Measurements from ENCODE around the gene METTL25.

METTL25 gene

DNA sequence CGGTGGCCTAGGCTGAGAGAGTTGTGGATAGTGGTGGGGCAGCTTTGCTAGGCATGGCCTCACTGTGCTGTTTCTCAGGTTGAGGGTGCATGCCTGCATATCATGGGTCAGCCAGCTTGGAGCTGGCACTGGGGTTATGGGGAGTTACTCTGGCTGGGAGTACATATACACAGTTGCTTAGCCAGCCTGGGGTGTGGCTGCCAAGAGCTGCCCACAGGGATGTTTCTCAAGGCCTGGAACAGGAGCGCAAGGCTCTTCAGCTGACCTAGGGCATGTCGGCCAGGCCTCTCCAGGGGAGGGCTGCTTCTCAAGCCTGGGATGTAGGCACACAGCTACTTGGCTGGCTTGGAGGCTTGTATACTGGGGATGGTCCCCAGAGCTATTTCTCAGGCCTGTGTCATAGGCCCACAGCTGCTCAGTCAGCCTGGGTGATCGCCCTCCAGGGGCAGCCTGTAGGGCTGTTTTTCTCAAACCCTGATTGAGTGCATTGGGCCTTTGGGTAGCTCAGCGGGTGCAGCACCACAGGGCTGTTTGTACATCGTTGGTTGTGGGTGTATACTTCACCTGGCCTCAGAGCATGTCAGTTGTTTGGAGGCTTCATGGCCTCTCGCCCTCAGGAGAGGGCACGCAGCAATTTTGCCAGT is 114.9 kb downstream of the METTL25 start:
- DNase-seq, result no peak

DNA sequence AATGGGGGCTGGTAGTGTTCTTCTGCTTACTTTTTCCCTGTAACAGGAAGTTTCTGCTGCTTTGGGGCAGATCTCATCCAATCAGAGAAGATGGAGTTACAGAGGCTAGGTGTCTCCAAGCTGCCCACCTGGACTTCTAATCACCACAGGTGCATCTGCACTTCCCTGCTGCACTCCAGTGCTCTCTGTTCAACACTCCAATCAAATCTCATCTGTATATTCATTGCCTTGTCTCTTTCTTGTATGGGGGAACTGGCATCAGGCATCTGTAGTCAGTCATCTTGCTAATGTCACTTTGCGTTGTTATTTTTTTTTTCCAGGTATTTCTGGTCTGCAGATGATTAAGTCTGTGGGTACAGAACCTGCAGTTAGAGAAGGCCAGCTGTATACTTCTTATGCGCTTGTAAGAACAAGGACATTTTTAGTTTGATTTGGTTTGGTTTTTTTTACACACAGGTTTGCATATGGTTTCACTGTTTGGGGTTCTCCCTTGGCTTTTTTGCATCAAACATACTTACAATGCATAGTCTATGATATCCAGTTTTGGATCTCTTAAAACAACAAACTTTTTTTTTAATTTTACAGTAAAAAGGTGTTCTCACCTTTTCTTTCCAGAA is 116.0 kb downstream of the METTL25 start:
- no peak for DNase-seq

DNA sequence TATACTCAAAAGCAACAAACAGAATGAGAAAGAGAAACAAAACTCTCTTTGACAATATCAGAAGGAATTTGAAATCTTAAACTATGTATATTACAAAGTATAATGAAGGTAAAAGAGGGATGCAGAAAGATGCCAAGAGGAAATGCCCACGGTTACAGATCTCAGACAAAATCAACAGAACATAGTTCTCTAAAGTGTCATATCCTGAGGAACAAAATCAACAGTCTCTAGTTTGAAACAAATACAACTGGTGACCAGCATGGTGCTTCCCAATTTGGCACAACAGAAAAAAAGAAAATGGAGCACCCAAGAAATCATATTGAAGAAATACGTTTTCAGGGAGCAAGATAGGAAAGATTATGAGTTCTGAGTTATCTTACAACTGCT is 116.5 kb downstream of the METTL25 start:
- DNase-seq, result no peak

DNA sequence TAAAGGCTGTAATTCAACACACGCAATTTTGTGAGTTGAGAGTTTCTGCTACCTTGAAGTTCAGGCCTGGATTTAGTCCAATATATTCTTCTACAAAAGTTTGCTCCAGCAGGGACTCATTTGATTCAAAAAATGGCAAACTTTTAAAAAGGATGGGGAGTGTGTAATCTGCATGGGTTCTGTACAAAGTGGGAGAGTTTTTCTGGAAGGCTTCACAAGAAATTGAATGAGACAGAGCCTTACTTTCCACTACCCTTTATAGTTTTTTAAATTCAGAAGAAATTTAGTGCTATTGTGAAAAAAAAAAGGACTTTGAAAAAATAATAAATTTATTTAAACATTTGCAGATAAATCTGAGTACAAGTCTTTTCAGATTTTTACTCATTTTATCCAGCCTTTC is 116.9 kb downstream of the METTL25 start:
- no peak for DNase-seq

DNA sequence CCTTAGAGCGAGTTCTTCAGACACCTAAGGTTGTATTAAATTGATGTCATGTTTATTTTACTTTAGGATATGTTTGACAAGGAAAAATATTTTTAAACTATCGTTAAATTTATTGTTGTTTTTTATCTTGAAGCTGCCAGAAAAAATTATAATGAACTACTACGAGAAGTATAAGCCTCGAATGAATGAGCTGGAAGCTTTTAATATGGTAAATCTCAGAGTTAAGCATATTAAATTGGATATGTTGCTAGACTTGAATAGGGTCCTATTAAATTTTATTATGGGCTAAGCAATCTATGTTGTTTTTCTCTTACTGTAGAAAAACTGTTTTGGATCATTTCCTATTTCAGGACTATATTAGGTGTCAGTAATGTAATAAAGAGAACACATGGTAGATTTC is 118.2 kb downstream of the METTL25 start:
- DNase-seq, result no peak

DNA sequence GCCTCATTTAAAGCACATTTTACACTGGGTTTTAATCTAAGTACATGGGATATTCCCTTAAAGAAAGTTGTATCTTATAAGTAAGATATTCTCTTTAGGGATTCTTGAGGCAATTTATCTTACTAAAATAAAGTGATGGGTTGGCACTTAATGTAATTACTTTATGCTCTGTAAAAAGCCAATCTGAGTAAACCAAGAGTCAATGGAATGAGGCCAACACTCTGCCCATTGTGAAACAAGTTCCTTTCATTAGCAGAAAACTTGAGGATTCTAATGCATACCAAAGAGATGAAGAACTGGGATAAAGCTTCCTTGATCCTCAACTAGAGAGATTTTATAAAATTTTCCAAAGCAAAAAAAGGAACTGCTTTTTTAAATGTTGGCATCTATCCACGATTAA is 121.2 kb downstream of the METTL25 start:
- DNase-seq, result no peak

DNA sequence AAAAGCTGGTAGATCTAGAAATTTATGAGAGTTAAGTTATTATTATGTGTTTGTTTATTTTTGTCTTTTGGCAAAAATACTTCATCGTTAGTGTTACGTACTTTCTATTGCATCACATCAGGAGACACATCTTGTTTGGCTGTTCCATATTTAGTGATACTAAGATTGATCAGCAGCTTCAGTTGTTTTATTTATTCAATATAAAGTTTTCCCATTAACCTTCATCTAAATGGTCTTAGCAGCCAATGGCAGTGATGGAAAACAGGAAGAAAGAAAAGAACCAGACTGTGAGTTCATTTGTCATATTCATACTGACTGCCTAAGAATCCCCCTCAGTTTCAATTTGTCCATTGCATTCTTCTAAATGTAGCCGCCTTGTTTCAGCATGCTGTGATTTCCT is 122.3 kb downstream of the METTL25 start:
- no peak for DNase-seq

DNA sequence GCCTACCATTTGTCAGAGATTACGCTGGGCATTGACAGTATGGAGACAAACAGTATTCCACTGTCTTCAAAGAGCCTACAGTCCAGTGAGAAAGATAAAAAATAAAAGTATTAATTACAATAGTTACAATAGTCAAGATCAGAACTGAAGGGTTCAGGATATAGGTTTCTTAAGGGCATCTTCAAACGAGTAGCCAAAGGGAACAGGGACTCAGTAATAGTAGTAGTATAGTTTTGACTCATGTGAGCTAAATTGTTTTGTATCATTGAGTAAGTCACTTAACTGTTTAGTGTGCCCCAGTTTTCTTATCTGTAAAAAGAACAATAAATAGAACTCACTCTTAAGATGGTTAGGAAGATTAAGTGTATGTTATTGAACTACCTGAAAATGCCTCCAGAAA is 123.6 kb downstream of the METTL25 start:
- DNase-seq, result no peak

DNA sequence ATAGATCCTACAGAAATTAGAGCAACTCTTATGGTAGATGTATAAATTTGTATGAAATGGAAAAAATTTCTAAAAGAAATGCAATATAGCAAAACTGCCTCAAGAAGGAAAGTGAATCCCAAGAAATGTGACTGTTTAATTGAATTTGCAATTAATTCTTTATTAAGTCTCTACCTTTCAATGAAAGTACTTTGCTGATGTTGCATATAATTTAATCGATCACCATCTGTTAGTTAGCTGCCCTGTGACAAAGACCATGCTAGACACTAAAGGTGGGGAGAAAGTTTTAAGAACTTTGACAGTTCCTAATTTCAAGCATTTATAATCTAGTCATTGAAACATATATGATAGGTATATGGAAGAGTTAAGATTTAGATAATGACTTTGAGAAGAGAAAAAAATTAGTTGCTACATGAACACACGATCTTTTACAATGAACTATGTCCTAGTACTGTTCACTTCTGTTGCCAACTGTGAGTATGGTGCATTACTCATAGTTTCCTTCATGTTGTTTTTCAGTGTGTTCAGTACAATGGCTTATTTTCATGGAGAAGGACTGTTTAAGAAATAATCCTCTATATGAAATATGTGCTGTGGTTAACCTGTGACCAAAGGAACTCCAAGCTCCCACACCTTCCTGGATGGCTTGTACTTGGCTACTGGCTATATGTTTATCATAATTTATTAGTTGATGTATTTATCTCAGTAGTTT is 128.4 kb downstream of the METTL25 start:
- no peak for DNase-seq

DNA sequence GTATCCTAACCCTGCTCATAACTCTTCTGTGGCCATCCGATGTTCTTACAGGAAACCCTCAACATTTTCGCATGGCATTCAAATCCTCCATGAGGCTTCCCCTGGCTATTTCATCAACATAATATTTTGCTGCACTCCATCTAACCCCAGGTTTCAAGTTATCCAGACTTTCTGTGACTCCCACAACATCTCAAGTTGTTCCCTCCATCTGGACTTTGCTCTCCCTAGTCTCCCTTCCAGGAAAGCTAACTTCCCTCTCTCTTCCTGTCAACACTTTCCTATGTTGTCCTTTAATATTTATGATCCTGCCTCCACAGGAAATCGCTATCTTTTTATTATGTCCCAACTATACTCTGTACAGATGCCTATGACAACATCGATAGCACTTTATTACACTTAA is 146.1 kb downstream of the METTL25 start:
- no peak for DNase-seq

DNA sequence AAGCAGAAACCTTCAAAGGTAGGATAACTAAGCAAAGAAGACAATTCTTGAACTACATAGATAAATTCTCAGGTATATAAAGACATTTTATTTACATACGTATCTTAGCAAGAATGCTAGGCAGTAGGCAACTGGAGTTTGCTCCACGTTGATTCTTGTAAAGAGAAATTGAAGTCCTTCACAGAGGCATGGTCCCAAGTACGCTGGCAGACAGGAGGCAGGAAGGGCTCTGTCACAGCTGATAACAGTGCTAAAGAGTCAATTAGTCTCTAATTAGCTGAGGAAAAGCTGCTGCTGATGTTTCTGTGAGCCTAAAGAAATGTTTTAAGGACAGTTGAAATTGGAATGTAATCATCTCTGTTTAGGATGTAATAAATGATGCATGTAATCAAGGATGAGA is 146.8 kb downstream of the METTL25 start:
- DNase-seq, result no peak

DNA sequence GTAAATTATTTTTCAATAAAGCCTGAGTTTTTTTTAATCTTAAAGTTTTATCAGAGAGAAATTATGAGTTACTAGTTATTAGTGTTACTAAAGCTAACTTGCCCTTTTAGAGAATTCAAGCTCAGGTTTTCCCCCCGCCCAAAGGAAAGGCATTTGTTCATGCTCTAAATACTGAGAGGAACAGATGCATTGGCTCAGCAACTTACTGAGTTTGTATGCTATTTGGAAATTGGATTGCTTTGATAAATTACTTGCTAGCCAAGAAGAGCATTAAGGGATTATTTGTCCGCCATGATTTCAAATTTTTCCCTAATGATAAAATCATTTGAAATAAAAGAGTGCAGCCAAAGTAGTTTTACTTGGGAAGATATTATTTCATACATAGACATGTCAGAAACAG is 149.4 kb downstream of the METTL25 start:
- DNase-seq, result no peak

DNA sequence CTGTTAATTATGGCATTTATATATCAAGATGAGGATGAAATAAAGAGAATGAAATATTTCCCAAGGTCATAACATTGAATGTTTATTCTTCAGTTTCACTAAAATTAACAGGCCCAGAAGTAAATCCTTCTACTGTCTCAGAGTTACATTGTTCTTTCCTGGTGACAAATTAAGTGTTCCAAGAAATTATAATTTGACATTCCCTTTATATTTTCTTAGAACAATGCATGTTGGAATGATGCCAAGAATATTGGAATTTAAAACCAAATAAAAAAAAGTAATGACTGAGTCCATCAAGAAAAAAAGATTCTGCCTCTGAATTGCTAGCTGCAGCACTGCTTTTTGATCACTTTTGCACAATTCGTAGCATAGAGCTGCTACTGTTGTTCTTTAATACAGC is 152.1 kb downstream of the METTL25 start:
- DNase-seq, result no peak

DNA sequence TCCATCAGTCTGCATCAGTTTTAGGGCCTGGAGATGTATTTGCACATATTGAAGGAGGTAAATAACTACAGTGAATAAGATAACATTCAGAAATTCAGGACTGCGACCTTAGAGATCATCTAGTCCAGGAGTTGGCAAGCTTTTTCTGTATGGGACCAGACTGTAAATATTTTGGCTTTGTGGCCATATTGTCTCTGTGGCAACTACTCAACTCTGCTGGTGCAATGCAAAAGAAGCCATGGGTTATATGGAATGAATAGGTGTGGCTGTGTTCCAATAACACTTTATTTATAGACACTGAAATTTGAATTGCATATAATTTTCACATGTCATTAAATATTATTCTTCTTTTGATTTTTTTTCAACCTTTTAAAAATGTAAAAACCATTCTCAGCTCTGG is 156.6 kb downstream of the METTL25 start:
- no peak for DNase-seq

DNA sequence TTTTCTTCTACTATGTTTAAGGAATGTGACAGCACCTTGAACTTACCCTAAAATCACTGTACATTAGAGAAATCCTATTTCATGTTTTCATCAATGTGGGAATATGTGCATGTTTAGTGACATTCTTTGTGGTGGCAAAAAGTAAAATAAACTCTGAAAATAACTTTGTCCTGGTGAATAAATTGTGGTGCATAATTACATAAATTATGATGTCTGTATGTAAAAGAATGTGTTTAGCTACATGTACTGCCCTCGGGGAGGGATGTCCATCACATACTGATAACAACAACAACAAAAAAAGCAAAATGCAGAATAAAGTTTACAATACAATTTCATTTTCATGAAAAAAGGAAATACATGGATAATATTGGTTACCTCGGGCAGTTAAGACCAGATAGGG is 157.3 kb downstream of the METTL25 start:
- DNase-seq, result no peak

DNA sequence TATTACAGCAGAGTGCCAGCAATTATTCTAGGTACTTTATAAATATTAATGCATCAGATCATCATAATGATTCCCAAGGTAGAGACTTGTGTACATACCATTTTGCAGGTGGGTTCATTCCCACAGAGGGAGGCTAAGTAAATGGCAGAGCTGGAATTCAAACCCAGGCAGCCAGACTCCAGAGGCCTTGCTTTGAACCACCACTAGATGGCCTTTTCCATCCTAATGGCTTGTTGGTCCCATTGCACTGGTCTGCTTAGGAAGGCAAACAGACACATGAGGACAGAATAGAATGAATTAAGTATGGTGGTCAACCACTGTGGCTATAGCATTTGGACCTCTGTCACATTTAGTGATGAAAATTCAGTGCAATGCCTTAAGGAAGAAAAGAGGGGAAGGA is 158.7 kb downstream of the METTL25 start:
- DNase-seq, result no peak

DNA sequence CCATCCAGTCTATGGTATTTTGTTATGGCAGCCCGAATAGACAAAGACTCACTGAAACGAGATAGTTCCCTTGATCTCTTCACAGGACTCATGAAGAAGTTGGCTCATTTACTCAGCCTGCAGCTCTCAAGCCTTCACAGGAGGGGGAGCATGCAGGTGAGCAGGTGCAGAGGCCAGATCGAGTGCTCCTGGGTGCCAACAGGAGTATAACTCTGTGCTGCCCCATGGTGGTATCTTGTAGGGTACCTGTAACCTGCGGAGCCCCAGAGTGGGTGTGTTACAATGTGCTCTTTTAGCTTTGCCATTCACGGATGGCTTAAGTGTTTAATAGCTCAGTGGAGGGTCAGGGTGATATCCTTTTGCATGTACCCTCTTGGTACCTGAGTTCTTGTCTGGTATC is 159.5 kb downstream of the METTL25 start:
- no peak for DNase-seq

DNA sequence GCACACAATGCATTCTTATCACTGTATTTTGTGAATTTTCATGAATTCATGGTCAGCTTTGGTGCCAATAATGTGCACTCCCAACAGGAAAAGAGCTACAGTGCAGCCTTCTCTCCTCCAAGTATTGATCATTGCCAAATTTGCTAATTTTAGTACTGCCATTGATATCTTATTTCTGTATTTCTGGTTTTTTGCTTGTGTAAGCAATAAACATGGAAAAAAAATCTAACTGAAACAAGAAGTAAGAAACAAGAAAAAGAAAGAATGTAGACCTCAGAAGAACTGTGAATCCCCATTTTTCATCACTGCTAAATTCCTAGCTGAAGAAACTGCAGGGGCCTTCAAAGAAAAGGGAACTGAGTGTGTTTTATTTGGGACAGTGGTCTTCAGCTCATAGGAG is 161.2 kb downstream of the METTL25 start:
- DNase-seq, result no peak

DNA sequence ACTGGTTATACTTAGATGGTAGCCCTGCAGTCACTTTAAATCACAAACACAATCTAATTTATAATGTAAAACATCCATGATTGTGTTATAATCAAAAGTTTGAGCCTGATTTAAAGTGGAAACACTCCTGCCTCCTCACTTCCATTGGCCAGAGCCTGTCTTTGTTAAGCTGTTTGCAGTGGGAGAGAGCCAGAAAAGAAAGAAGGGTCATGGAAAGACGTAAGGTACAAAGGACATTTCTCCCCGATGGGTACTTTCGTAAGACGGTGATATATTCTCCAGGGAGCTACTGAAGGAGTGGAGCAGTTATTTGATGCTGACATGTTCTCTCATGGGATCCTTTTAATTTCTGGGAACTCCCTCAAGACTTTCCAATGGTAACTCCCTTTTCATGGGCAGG is 164.0 kb downstream of the METTL25 start:
- DNase-seq, result no peak

DNA sequence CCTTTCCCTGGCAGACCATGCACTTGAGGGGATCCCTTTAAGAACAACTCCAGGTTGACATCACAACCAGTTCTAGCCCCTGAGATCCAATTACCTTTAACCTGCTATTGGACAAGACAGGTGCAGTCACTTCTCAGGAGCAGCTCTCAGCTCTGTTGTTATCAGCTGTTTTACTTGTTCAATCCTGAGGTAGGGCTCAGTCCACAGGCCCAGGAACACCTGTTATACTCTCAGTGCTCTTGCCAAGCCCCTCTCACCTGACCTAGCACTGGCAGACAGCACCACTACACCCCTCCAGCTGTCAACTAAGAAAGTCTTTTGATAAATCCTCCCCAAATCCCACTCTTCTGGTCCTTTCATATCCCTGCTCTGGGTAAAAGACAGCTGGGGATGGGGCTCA is 164.4 kb downstream of the METTL25 start:
- no peak for DNase-seq

DNA sequence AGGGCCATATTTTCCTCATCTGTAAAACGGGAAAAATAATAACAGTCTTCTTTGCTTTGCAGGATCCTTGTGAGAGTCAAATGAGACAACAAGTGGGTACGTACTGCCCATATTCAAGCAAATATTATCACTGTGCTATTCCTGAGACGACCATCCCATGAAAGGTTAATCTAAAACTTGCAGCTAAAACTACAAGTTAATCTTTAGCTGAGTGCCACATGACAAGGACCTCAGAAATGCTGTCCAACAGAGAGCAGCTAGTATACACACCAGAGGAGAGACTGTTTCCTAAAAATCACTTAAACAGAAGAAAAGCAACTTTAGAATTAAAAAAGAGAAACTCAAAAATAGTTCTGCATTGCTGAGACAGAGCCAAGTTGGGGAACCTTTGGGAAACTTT is 165.7 kb downstream of the METTL25 start:
- DNase-seq, result no peak

DNA sequence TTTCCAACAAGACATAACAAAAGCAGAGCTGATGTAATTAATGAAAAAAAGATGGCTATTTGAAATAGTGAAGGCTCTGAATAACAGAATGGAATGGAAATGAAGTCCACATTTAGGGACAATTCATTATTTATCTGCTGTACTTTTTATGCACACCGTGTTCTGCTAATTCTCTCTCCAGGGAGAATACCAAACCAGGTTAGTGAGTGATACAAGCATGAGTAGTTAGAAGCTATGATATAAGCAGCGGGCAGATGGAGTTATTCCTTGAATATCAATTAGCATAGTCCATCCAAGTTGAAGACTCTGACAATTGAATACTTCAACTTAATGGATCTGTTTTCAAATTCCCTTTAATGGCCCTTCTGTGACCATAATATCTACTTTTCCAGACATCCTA is 166.3 kb downstream of the METTL25 start:
- DNase-seq, result no peak

DNA sequence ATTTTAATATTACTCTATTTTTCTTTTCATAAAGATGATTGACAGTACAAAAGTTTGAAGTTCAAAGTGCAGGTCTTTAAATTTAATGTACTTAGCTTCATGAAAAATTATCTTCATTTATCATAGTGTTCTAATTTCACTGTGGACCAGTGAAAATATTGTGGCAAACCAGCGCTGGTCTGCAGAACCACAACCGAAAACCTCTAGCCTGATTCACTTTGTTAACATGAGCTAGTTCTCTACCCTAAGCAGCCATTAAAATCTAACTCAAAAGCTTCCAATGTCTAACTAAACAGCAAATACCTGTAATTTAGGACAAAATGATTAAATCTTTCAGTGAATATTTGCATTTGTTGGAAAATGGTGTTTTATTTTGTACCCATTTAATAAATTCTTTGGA is 167.3 kb downstream of the METTL25 start:
- DNase-seq, result no peak

DNA sequence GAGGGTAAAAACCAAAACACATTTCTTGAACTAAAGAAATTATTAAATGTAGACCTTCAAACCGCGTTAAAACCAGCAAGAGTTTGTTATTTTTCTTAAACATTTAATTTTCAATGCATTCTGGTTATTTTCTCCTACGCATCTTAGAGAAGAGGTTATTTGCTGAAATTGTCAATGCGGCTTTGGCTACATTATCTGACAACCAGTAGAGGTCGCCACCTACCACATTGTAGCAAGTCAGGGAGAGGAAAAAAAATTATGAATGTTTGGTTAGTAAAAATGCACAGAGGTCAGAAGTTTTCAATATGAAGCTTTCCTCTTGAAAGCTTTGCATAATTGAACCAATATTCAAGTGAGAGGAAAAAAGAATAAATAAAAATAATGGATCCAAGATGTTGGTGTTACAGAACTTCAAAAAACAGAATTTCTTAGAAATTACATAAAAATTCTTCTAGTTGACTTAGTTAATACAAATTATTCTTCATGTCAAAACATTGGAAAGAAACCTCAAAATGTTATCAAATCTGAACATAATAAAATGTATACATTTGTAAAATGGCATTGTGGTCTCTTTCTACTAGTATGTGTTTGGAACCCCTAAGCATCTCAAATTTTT is 168.9 kb downstream of the METTL25 start:
- DNase-seq, result peak; percentile 39

Data from CD4-positive, alpha-beta T cell treated with Interleukin-17A for 1 hour (primary cell).